Central memory CD4-positive, alpha-beta T cell (primary cell): ENCODE results near the gene EPOP.
A peak's percentile ranks its signal among the peaks of the same experiment; 100 is the strongest.

ENCODE experiments used
- DNase-seq: peaks from one replicate; pipeline ENCODE4 v3.0.0; 2022
- total RNA-seq, 3 experiments: gene quantifications; one replicate each; lab custom pipeline; 2026; lab: John Stamatoyannopoulos, UW

The EPOP gene
- 0.98 to 166 (median 4.6) reads per million in 3 experiments for total RNA-seq

GRCh38 chr17:38674749-38675615, at the start of gene EPOP:
TSS of gene EPOP (minus strand) at chr17:38674957. CDS start at chr17:38674495, 462 bp downstream.
- peak; percentile 76 for DNase-seq

GRCh38 chr17:38721802-38722201, 47.0 kb upstream of the EPOP start:
- DNase-seq = no peak

- DNase-seq = no peak
Measured at GRCh38 chr17:38720941-38721340, 46.2 kb upstream of the EPOP start.

GRCh38 chr17:38719943-38720641, 45.3 kb upstream of the EPOP start:
- DNase-seq = no peak

GRCh38 chr17:38719289-38719942, 44.7 kb upstream of the EPOP start:
- DNase-seq = no peak

- no peak for DNase-seq
Measured at GRCh38 chr17:38717139-38717745, 42.5 kb upstream of the EPOP start.

GRCh38 chr17:38716368-38717005, 41.7 kb upstream of the EPOP start:
- no peak for DNase-seq

- DNase-seq = no peak
Measured at GRCh38 chr17:38715216-38715943, 40.6 kb upstream of the EPOP start.

- DNase-seq = no peak
Measured at GRCh38 chr17:38713456-38714075, 38.8 kb upstream of the EPOP start.

GRCh38 chr17:38712593-38712992, 37.8 kb upstream of the EPOP start:
- DNase-seq = no peak

- DNase-seq = no peak
Measured at GRCh38 chr17:38711792-38712571, 37.2 kb upstream of the EPOP start.

GRCh38 chr17:38710985-38711384, 36.2 kb upstream of the EPOP start:
- DNase-seq = no peak

- no peak for DNase-seq
Measured at GRCh38 chr17:38710604-38710962, 35.8 kb upstream of the EPOP start.

- DNase-seq = no peak
Measured at GRCh38 chr17:38709864-38710603, 35.3 kb upstream of the EPOP start.

GRCh38 chr17:38709104-38709820, 34.5 kb upstream of the EPOP start:
- DNase-seq = no peak

- no peak for DNase-seq
Measured at GRCh38 chr17:38707678-38708351, 33.1 kb upstream of the EPOP start.

GRCh38 chr17:38706505-38707216, 31.9 kb upstream of the EPOP start:
- DNase-seq = peak; percentile 22
